ENCODE data around the gene MALRD1. TPM values are rescaled to one million over a fixed set of nuclear protein-coding genes. Genes with fewer than 3 reads are reported as not detected.

MALRD1 gene
- total RNA-seq, 1 experiment from 2014 or later, result 0.86 TPM

GRCh38 chr10:19479854-19480253 is 431.3 kb downstream of the MALRD1 start:
- intact Hi-C loops (cut with micrococcal nuclease; ENCODE audit: unreplicated experiment), result no loop called here
- TF ChIP-seq CTCF (conservative IDR thresholded peaks at IDR 0.05; ENCODE audit: low read depth, low read length) (no peak), EZH2 (IDR thresholded peaks at IDR 0.05; ENCODE audit: borderline replicate concordance, low read depth, low read length, poor library complexity, severe bottlenecking) (no peak)
- H3K36me3 ChIP-seq (ENCODE audit: insufficient read depth, low read length, poor library complexity, severe bottlenecking), result no peaks in the 10 kb centered on the region
- no peak overlapping the region for H3K27ac ChIP-seq (ENCODE audit: low read depth, low read length, poor library complexity, severe bottlenecking)
- DNase-seq (ENCODE audit: low spot score), result no peak
- POLR2A ChIA-PET (ENCODE audit: low non-redundant PET), result no interaction called here
- H3K4me1 ChIP-seq (ENCODE audit: insufficient read depth, low read length, poor library complexity, severe bottlenecking), result no peaks in the 10 kb centered on the region
- H3K27me3 ChIP-seq (replicated peaks; ENCODE audit: insufficient read depth, low read depth, low read length, poor library complexity), result no peaks in the 10 kb centered on the region
- no TSS peak for BruUV-seq (replicated peaks)
- CTCF ChIA-PET, result no interaction called here
- no peaks in the 10 kb centered on the region for H3K9me3 ChIP-seq (ENCODE audit: low read depth, low read length, poor library complexity, severe bottlenecking)
- no peak overlapping the region for H3K4me3 ChIP-seq (ENCODE audit: low read depth, low read length, poor library complexity, severe bottlenecking)

- Histone ChIP-seq H3K4me3 (ENCODE audit: low read depth, low read length, poor library complexity, severe bottlenecking) (no peak overlapping the region), H3K9me3 (ENCODE audit: low read depth, low read length, poor library complexity, severe bottlenecking) (no peaks in the 10 kb centered on the region), H3K27ac (ENCODE audit: low read depth, low read length, poor library complexity, severe bottlenecking) (no peak overlapping the region), H3K36me3 (ENCODE audit: insufficient read depth, low read length, poor library complexity, severe bottlenecking) (no peaks in the 10 kb centered on the region), H3K27me3 (replicated peaks; ENCODE audit: insufficient read depth, low read depth, low read length, poor library complexity) (no peaks in the 10 kb centered on the region), H3K4me1 (ENCODE audit: insufficient read depth, low read length, poor library complexity, severe bottlenecking) (no peaks in the 10 kb centered on the region)
- ChIA-PET POLR2A (ENCODE audit: low non-redundant PET) (no interaction called here), CTCF (no interaction called here)
- DNase-seq (ENCODE audit: low spot score), result no peak
- no TSS peak for BruUV-seq (replicated peaks)
- intact Hi-C loops (cut with micrococcal nuclease; ENCODE audit: unreplicated experiment), result no loop called here
- no peak for TF ChIP-seq CTCF (conservative IDR thresholded peaks at IDR 0.05; ENCODE audit: low read depth, low read length)
- no peak for TF ChIP-seq EZH2 (IDR thresholded peaks at IDR 0.05; ENCODE audit: borderline replicate concordance, low read depth, low read length, poor library complexity, severe bottlenecking)
Measured at GRCh38 chr10:19480353-19480752, 431.8 kb downstream of the MALRD1 start.

GRCh38 chr10:19483421-19483820 is 434.8 kb downstream of the MALRD1 start:
- POLR2A ChIA-PET (ENCODE audit: low non-redundant PET), result no interaction called here
- H3K27me3 ChIP-seq (replicated peaks; ENCODE audit: insufficient read depth, low read depth, low read length, poor library complexity), result peaks cover 10% of the 10 kb centered on the region
- no peak overlapping the region for H3K27ac ChIP-seq (ENCODE audit: low read depth, low read length, poor library complexity, severe bottlenecking)
- no peak for DNase-seq (ENCODE audit: low spot score)
- H3K4me1 ChIP-seq (ENCODE audit: insufficient read depth, low read length, poor library complexity, severe bottlenecking), result no peaks in the 10 kb centered on the region
- CTCF ChIA-PET, result no interaction called here
- TF ChIP-seq EZH2 (IDR thresholded peaks at IDR 0.05; ENCODE audit: borderline replicate concordance, low read depth, low read length, poor library complexity, severe bottlenecking), result no peak
- no peak for TF ChIP-seq CTCF (conservative IDR thresholded peaks at IDR 0.05; ENCODE audit: low read depth, low read length)
- H3K9me3 ChIP-seq (ENCODE audit: low read depth, low read length, poor library complexity, severe bottlenecking), result no peaks in the 10 kb centered on the region
- intact Hi-C loops (cut with micrococcal nuclease; ENCODE audit: unreplicated experiment), result no loop called here
- no peaks in the 10 kb centered on the region for H3K36me3 ChIP-seq (ENCODE audit: insufficient read depth, low read length, poor library complexity, severe bottlenecking)
- BruUV-seq (replicated peaks), result no TSS peak
- no peak overlapping the region for H3K4me3 ChIP-seq (ENCODE audit: low read depth, low read length, poor library complexity, severe bottlenecking)

Data from A673 (cell line).